ENCODE results near the gene COG4.

Gene COG4

GRCh38 chr16:70467608-70468007 lies 55.7 kb downstream of the COG4 start:
- H2AFZ ChIP-seq (ENCODE audit: low read depth, low read length): no peak overlapping the region
- H3K4me3 ChIP-seq (ENCODE audit: low read length): no peak overlapping the region
- no peak overlapping the region for H3K27ac ChIP-seq (ENCODE audit: low read length)
- H3K9me3 ChIP-seq (ENCODE audit: insufficient read depth, low read length): no peaks in the 10 kb centered on the region
- H3K9ac ChIP-seq (ENCODE audit: low read length): no peak overlapping the region
- H3K27me3 ChIP-seq (ENCODE audit: low read depth, low read length): no peaks in the 10 kb centered on the region
- H3K79me2 ChIP-seq (ENCODE audit: low read length): no peaks in the 10 kb centered on the region
- no peak overlapping the region for H3K4me2 ChIP-seq (ENCODE audit: low read length)
- H4K20me1 ChIP-seq (ENCODE audit: insufficient read depth, low read length): no peaks in the 10 kb centered on the region
- TF ChIP-seq EZH2phosphoT487 (IDR thresholded peaks at IDR 0.05; ENCODE audit: low read depth) (no peak), CTCF (IDR thresholded peaks at IDR 0.05; ENCODE audit: low read depth, low read length) (no peak)
- peaks cover 2% of the 10 kb centered on the region for H3K36me3 ChIP-seq (replicated peaks; ENCODE audit: low read depth, low read length)
- H3K4me1 ChIP-seq (ENCODE audit: low read length): peaks cover 5% of the 10 kb centered on the region; the same call in 1 of the 2 replicates

GRCh38 chr16:70467113-70467512 lies 56.2 kb downstream of the COG4 start:
- H3K4me2 ChIP-seq (ENCODE audit: low read length): no peak overlapping the region
- no peaks in the 10 kb centered on the region for H4K20me1 ChIP-seq (ENCODE audit: insufficient read depth, low read length)
- H3K9me3 ChIP-seq (ENCODE audit: insufficient read depth, low read length): no peaks in the 10 kb centered on the region
- no peaks in the 10 kb centered on the region for H3K79me2 ChIP-seq (ENCODE audit: low read length)
- H3K27me3 ChIP-seq (ENCODE audit: low read depth, low read length): no peaks in the 10 kb centered on the region
- no peak overlapping the region for H2AFZ ChIP-seq (ENCODE audit: low read depth, low read length)
- TF ChIP-seq EZH2phosphoT487 (IDR thresholded peaks at IDR 0.05; ENCODE audit: low read depth) (no peak), CTCF (IDR thresholded peaks at IDR 0.05; ENCODE audit: low read depth, low read length) (peak; percentile 25)
- H3K27ac ChIP-seq (ENCODE audit: low read length): no peak overlapping the region
- no peak overlapping the region for H3K4me3 ChIP-seq (ENCODE audit: low read length)
- H3K36me3 ChIP-seq (replicated peaks; ENCODE audit: low read depth, low read length): peaks cover 2% of the 10 kb centered on the region
- H3K9ac ChIP-seq (ENCODE audit: low read length): no peak overlapping the region
- peaks cover 5% of the 10 kb centered on the region; the same call in 1 of the 2 replicates for H3K4me1 ChIP-seq (ENCODE audit: low read length)

- H4K20me1 ChIP-seq (ENCODE audit: insufficient read depth, low read length): no peaks in the 10 kb centered on the region
- H3K9me3 ChIP-seq (ENCODE audit: insufficient read depth, low read length): no peaks in the 10 kb centered on the region
- peaks cover 5% of the 10 kb centered on the region; the same call in 1 of the 2 replicates for H3K4me1 ChIP-seq (ENCODE audit: low read length)
- no peak overlapping the region for H3K27ac ChIP-seq (ENCODE audit: low read length)
- H3K9ac ChIP-seq (ENCODE audit: low read length): no peak overlapping the region
- no peak overlapping the region for H3K4me3 ChIP-seq (ENCODE audit: low read length)
- peaks cover 2% of the 10 kb centered on the region for H3K36me3 ChIP-seq (replicated peaks; ENCODE audit: low read depth, low read length)
- no peak overlapping the region for H2AFZ ChIP-seq (ENCODE audit: low read depth, low read length)
- TF ChIP-seq EZH2phosphoT487 (IDR thresholded peaks at IDR 0.05; ENCODE audit: low read depth): no peak
- no peak for TF ChIP-seq CTCF (IDR thresholded peaks at IDR 0.05; ENCODE audit: low read depth, low read length)
- no peaks in the 10 kb centered on the region for H3K79me2 ChIP-seq (ENCODE audit: low read length)
- no peaks in the 10 kb centered on the region for H3K27me3 ChIP-seq (ENCODE audit: low read depth, low read length)
- no peak overlapping the region for H3K4me2 ChIP-seq (ENCODE audit: low read length)
These were observed 56.6 kb downstream of the COG4 start for GRCh38 chr16:70466805-70467076.

- Histone ChIP-seq H4K20me1 (ENCODE audit: insufficient read depth, low read length) (no peaks in the 10 kb centered on the region), H3K27me3 (ENCODE audit: low read depth, low read length) (no peaks in the 10 kb centered on the region)
- TF ChIP-seq EZH2phosphoT487 (IDR thresholded peaks at IDR 0.05; ENCODE audit: low read depth) (no peak), CTCF (IDR thresholded peaks at IDR 0.05; ENCODE audit: low read depth, low read length) (no peak)
These were observed 57.2 kb downstream of the COG4 start for GRCh38 chr16:70465999-70466804.

More at GRCh38 chr16:70465999-70466804, 57.2 kb downstream of the COG4 start:
- Histone ChIP-seq H3K9me3 (ENCODE audit: insufficient read depth, low read length) (no peaks in the 10 kb centered on the region), H3K4me2 (ENCODE audit: low read length) (no peak overlapping the region), H3K4me3 (ENCODE audit: low read length) (no peak overlapping the region), H3K27ac (ENCODE audit: low read length) (no peak overlapping the region), H3K36me3 (replicated peaks; ENCODE audit: low read depth, low read length) (peaks cover 2% of the 10 kb centered on the region), H3K9ac (ENCODE audit: low read length) (no peak overlapping the region), H3K79me2 (ENCODE audit: low read length) (no peaks in the 10 kb centered on the region), H3K4me1 (ENCODE audit: low read length) (peaks cover 5% of the 10 kb centered on the region; the same call in 1 of the 2 replicates), H2AFZ (ENCODE audit: low read depth, low read length) (no peak overlapping the region)
